Renal pelvis (tissue), 4 donors: ENCODE results near the gene ERVFRD-1. TPM values are rescaled to one million over a fixed set of nuclear protein-coding genes. Genes with fewer than 3 reads are reported as not detected.

Experiments
- DNase-seq: peaks from one replicate; pipeline ENCODE4 v3.0.0-alpha.2; 2013
- polyA plus RNA-seq, 3 donors: library from polyadenylated mRNA; unstranded; fragments of 120-200 nt; gene quantifications; one replicate each; pipeline ENCODE4 v1.2.1, GENCODE V29; 2013; ENCODE audit not compliant: insufficient read length in 3 of 3

ERVFRD-1 gene
- polyA plus RNA-seq, 3 donors: 0.07 to 0.25 (median 0.20) TPM

DNA sequence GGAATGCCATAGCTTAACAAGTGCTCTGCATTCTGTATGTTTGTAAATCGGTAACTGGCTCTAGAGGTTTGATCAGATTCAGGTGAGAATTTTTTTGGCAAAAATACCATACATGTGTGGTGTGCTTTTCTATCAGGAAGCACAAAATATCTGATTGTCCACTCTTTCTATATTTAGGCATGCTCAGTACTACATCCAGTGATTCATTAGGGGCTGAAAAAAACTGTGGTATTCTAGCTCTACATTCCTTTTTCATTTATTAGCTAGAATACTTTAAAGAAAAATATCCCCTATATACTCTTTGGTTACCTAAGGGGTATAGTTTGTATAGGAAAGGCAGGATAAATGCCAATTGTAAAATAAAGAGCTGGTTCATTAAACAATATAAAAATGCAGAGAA, 56.8 kb downstream of the ERVFRD-1 start:
- DNase-seq: no peak

DNA sequence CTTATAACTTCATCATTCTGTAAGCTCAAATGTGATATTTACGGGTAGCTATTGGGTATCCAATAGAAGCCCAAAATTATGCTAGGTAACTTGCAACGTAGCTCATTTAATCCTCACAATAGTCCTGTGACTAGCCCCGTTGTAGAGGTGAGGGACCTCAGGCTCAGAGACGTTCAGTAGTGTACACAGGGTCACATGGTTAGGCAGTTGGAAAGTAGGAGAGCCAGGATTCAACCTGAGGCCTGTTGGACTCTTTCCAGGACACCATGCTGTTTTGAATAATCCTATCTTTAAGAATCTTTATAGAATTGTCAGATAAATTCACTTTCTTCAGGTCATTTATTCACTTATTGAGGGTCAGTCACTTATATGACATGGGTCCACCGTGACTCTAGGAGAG, 58.2 kb downstream of the ERVFRD-1 start:
- no peak for DNase-seq

Other genes starting within 250 kb of the ERVFRD-1 start
- under 1 TPM in 2 of 3 donors, not detected in 1; 0.18 to 0.21 TPM for gene GCM2, start 229.7 kb downstream of the ERVFRD-1 start, polyA plus RNA-seq
- 1 to 10 TPM; 3.4 to 7.9 (median 5.7) TPM for gene SYCP2L, start 224.7 kb downstream of the ERVFRD-1 start, polyA plus RNA-seq
- gene ELOVL2, start 67.4 kb downstream of the ERVFRD-1 start, polyA plus RNA-seq: 10 to 100 TPM in 1 of 3 donors, 1 to 10 TPM in 2; 9.0 to 10.0 (median 9.8) TPM
- 10 to 100 TPM; 14.9 to 16.6 (median 15.7) TPM for gene SMIM13, start 17.9 kb downstream of the ERVFRD-1 start, polyA plus RNA-seq
- gene NEDD9, start 120.9 kb upstream of the ERVFRD-1 start, polyA plus RNA-seq: 10 to 100 TPM; 62.1 to 75.8 (median 67.3) TPM